HG03060 (cell line): Measurements from ENCODE around the gene SPTLC1.
"Not testable (repeated sequence)": the region's sequence is repeated elsewhere in the genome, so short reads cannot be mapped to it uniquely, and the experiment has no call there.

Experiments
- ATAC-seq: cut with Tn5 transposase; IDR thresholded peaks from one replicate; pipeline ENCODE4 v1.9.1; 2021; ENCODE audit warnings: low read depth, moderate number of reproducible peaks; ENCODE audit not compliant: unreplicated experiment

Gene SPTLC1, protein sequence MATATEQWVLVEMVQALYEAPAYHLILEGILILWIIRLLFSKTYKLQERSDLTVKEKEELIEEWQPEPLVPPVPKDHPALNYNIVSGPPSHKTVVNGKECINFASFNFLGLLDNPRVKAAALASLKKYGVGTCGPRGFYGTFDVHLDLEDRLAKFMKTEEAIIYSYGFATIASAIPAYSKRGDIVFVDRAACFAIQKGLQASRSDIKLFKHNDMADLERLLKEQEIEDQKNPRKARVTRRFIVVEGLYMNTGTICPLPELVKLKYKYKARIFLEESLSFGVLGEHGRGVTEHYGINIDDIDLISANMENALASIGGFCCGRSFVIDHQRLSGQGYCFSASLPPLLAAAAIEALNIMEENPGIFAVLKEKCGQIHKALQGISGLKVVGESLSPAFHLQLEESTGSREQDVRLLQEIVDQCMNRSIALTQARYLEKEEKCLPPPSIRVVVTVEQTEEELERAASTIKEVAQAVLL

GRCh38 chr9:92115071-92115858 is at the start of gene SPTLC1:
Gene SPTLC1, minus strand, starts transcription at chr9:92115413. Its CDS starts 43 bp downstream, at chr9:92115370.
- peak; percentile 92 for ATAC-seq

GRCh38 chr9:92164975-92165374 is 49.8 kb upstream of the SPTLC1 start:
- no peak for ATAC-seq

- ATAC-seq = no peak
Measured at GRCh38 chr9:92164490-92164889, 49.3 kb upstream of the SPTLC1 start.

- no peak for ATAC-seq
Measured at GRCh38 chr9:92163276-92163675, 48.1 kb upstream of the SPTLC1 start.

- no peak for ATAC-seq
Measured at GRCh38 chr9:92160786-92161185, 45.6 kb upstream of the SPTLC1 start.

- no peak for ATAC-seq
Measured at GRCh38 chr9:92159058-92159457, 43.8 kb upstream of the SPTLC1 start.

DNA sequence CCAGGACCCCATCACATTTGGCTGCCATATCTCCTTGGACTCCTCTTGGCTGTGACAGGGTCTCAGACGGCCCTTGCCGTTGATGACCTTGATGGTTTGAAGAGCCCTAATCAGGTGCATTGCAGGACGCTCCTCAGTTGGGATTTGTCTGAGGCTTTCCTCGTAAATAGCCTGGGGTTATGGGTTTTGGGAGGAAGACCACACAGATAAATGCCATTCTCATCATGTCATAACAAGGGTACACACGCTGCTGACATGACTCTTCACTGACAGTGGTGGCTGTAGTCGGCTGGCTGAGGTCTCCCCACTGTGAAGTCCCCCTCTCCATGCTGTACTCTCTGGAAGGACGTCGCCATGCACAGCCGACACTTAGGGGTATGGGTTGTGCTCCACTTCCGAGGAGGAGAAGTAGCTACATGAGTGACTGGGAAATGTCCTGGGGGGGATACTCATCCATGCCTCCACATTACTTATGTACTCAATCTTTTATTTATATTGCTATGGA is 42.9 kb upstream of the SPTLC1 start:
- no peak for ATAC-seq

DNA sequence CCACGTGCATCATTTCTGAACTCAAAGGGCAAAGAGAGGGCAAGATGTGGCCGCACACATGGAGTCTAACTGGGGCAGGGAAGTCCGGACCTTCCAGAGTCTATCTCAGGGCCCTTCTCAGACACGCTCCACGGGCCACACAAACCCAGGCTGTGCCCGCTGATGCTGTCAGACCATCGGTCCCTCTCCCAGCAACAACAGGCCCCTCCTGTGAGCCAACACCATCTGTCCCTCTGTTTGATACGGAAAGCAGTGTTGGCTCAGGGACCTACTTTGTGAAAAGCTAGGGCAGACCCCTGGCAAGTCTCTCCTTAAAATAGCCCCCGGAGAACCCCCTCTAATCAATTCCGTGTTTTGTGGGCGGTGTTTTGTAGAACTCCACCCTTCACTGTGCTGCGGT is 40.5 kb upstream of the SPTLC1 start:
- not testable (repeated sequence) for ATAC-seq

- no peak for ATAC-seq
Measured at GRCh38 chr9:92155221-92155620, 40.0 kb upstream of the SPTLC1 start.

DNA sequence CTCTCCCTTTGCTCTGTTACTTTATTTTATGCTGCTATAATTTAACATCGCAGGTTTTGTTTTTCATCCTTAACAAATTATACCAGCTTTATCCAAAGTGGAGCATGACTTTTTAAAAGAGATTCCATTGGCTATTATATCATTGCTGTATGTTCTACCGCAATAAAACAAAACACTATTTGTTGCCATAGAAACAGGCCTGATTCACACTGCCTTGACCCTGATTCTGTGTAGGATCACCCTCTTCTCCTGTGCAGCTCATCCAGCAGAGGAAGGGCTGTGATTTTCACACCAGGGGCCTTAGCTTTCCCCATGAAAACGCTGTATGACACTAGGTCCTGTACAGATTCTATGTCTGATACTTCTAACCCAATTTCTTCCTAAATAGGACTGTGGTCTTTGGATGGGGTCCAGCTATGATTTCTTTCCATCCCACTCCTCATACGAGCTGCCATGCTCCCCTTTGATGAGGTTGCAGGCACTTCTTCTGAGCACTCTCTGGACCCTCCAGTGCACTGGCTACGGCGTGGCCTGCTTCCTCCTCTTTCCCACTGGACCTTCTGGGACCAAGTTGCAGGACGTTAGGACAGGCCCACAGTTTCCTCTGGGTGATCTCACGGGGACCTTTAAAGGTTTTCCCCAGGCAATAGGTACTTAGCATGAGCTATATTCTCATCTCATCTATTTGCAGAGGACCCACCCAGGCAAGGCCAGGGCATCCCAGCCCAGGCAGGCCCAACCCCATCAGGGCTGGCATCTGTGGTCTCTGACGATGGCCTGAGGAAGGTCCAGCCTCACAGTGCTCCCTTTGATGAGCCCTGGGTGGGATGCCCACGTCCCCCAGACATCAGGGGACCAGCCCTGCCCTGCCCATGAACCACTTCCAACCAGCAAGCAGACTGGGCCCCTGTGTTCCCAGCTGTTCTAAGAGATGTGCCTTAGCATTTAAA is 38.5 kb upstream of the SPTLC1 start:
- ATAC-seq = not testable (repeated sequence)

DNA sequence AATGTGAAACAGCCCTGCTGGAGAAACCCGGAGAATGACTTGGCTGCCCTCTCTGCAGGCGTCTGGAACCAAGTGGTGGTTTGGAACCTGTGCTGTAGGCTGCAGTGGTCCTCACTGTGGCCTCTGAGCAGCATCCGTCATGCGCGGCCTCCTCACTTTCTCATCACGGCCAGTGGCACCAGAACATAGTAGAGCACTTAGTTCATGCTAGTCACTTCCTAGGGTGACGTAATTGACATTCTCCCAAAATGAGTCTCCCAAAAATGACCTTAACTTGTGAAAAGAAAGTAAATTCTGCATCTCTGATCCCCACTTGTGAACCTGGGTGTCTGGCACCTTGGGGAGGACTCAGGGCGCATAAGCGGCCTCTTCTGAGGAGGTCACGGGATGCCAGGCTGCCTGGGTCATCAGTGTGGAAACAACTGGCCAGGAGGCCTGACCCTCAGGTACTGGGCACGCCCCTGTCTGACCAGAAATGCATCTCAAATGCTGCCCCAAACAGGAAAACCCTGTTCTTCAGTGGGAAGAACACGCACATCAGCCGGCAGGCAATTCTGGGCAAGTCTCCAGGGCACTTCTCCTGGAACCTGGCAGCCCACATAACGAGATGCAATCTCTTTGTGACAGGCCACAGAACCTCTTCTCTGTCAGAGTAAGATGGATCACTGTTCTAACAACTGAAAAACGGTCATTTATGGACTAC is 36.6 kb upstream of the SPTLC1 start:
- no peak for ATAC-seq

GRCh38 chr9:92150501-92151470 is 35.6 kb upstream of the SPTLC1 start:
- not testable (repeated sequence) for ATAC-seq

DNA sequence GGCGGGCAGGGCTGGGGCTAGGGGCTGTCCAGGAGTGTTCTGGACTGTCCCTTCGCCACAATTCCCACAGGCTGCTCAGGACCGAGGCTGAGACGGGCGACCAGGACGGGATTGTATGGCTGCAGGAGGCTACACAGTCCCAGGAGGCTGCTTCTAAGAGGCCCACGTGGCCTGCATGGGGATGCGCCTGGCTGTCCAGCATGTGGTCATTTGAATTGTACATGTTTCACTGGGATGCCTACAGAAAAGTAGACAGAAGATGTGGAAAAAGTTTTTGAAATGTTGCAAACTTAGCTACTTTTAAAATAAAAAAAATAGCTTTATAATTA is 32.6 kb upstream of the SPTLC1 start:
- ATAC-seq = no peak

- ATAC-seq = no peak
Measured at GRCh38 chr9:92147030-92147851, 32.0 kb upstream of the SPTLC1 start.

DNA sequence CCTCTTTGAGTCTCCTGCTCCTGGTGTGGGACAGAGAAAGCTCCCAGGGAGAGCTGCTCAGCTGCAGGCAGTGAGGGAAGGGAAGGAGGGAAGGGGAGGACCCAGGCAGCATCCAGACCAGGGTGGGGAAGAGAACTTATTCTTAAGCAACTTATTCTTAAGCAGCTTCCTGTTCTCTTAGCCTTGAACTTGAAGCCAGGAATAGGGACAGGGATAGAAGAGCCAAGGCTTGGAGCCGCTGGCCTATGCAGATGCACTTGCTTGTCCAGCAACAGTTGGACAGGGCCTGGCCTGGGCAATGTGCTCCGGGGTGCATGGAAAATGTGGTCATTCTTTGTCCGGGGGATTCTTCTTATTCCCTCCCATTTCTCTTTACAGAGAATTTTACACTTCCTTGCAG is 31.4 kb upstream of the SPTLC1 start:
- no peak for ATAC-seq

- not testable (repeated sequence) for ATAC-seq
Measured at GRCh38 chr9:92145784-92146183, 30.6 kb upstream of the SPTLC1 start.

GRCh38 chr9:92142329-92142728 is 27.1 kb upstream of the SPTLC1 start:
- no peak for ATAC-seq
